Activated CD4-positive, alpha-beta T cell treated with anti-CD3 and anti-CD28 coated beads for 48 hours (primary cell): ENCODE results near the gene PATL2.
"Not testable (repeated sequence)": the region's sequence is repeated elsewhere in the genome, so short reads cannot be mapped to it uniquely, and the experiment has no call there.

Experiments used
- DNase-seq: peaks from one replicate; pipeline ENCODE4 v3.0.0-alpha.2; 2020

PATL2 gene

DNA sequence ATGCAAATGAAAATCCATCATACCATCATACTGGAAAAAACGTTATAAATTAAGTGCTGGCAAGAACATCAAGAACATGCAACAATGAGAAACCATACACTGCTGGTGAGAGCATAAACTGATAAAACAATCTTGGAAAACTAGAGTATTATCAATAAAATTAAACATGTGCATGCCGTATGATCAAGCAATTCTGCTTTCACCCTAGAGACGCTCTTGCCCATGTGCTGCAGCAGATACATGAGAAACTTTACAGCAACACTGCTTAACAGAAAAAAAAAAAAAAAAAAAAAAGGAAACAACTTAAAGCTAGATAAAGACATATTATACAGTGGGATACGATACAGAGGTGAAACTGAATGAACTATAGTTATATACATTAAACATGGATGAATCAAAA, 69.5 kb downstream of the PATL2 start:
- DNase-seq = no peak

GRCh38 chr15:44636976-44637375, 74.1 kb downstream of the PATL2 start:
- DNase-seq = no peak

DNA sequence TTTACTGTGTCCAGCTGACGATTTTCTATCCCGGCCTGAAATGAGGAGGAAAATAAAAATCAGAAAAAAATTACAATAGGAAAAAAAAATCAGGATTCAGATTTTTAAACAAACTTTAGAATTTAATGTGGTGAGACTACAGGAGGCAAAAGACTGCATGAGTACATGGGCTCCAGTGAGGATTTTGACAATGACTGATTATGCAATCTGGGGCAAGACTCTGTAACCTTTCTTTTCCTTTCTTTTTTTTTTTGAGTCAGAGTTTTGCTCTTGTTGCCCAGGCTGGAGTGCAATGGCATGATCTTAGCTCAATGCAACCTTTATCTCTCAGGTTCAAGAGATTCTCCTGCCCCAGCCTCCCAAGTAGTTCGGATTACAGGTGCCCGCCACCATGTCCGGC, 77.5 kb downstream of the PATL2 start:
- no peak for DNase-seq

GRCh38 chr15:44625286-44625685, 85.8 kb downstream of the PATL2 start:
- not testable (repeated sequence) for DNase-seq

DNA sequence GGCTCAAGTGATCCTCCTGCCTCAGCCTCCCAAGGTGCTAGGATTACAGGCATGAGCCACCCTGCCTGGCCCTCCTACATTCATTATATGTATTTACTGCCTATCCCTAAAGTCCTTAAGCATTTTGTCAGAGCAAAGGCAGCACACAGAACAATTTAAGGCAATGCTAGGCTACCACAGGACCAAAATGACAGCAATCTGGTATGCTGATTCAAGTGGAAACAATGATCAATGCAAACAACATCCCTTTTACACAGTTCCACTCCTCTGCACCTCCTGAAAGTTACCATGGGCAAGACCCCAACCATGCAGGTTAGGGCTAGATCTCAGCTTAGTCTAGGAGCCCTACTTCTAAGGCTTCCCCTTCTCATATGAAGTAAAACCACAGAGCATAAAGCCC, 87.9 kb downstream of the PATL2 start:
- no peak for DNase-seq

DNA sequence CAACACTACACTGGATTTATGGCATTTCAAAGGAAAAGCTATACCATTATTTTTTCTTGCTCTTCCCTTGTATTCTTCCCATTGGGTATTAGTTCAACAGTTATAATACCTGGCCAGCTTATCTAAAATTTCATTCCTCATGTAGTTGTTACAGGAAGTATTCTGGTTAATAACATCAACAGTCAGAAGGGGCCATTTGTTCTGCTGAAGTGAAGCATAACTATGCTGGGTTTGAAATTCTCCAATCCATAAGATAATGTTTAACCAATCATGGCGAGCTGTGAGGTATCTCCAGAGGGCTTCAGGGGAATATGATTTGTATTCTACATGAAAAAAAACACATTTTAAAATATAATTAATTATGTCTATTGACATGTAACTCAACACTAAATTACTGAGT, 91.0 kb downstream of the PATL2 start:
- DNase-seq = no peak

- no peak for DNase-seq
These were observed 94.1 kb downstream of the PATL2 start for GRCh38 chr15:44616974-44617373.
